ENCODE measurements around the gene TMUB1. TPM values are rescaled to one million over a fixed set of nuclear protein-coding genes. Genes with fewer than 3 reads are reported as not detected.
A peak's percentile ranks its signal among the peaks of the same experiment; 100 is the strongest.

The TMUB1 gene
- 35.5 TPM for total RNA-seq
- long read RNA-seq, transcript TMUB1-201 (3 exons, 1,353 nt), result major isoform, 22 of 35 reads
- long read RNA-seq, transcript TMUB1-203 (2 exons, 1,549 nt), result minor isoform, 5 of 35 reads
- long read RNA-seq, partial matches to known transcripts, result 0 of 35 reads
- long read RNA-seq, other reads (novel, unspliced or antisense), result 5 of 35 reads

- intact Hi-C loops (cut with DNase I), result loop anchor here (2.0 kb wide), 1 partner anchor 24 kb away; the partner anchor contains the start of gene SLC4A2
- peak; percentile 27 for ATAC-seq
Measured at GRCh38 chr7:151083071-151083823, at the start of gene TMUB1. Gene TMUB1 (minus strand): TSS chr7:151083493. CDS start chr7:151082563, 930 bp downstream.

DNA sequence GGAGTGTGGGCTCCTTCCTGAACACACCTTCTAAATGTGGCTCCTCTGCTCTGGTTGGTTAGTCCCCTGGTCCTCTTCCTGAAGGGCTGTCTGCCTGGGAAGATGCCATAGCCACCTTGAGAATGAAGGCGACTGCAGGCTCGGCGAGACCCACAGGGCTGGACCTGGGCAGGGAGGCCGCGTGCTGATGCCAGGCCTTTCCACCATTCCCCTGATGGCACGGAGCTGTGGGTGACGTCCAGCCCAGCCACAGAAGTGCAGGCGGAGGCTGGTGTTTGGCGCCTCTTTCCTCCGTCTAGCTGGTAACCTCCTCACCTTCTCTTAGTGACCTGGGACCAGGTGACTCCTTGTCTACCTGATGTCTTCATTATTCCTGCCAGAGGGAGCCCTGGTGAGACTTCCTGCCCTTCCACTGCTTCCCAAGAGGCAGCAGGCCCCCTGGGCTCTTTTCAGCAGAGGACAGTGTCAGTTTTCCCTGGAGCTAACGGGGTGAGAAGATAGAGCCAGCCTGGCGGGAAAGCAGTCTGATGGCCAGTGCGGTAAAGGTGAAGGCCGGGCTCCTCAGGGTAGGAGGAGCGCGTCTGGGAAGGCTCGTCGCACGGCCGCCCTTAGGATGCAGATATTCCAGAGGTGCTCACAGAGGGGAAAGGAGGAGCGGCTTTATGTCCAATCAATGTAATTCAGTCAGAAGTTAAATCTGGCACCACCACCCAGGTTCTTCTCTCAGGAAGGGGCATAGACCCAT, 49.3 kb upstream of the TMUB1 start:
- ATAC-seq, result no peak
- DNase-seq (ENCODE audit: missing footprints), result peak; percentile 48
- intact Hi-C loops (cut with DNase I), result no loop called here

More at GRCh38 chr7:151083071-151083823, at the start of gene TMUB1:
- peak; percentile 95 for DNase-seq (ENCODE audit: missing footprints)

DNA sequence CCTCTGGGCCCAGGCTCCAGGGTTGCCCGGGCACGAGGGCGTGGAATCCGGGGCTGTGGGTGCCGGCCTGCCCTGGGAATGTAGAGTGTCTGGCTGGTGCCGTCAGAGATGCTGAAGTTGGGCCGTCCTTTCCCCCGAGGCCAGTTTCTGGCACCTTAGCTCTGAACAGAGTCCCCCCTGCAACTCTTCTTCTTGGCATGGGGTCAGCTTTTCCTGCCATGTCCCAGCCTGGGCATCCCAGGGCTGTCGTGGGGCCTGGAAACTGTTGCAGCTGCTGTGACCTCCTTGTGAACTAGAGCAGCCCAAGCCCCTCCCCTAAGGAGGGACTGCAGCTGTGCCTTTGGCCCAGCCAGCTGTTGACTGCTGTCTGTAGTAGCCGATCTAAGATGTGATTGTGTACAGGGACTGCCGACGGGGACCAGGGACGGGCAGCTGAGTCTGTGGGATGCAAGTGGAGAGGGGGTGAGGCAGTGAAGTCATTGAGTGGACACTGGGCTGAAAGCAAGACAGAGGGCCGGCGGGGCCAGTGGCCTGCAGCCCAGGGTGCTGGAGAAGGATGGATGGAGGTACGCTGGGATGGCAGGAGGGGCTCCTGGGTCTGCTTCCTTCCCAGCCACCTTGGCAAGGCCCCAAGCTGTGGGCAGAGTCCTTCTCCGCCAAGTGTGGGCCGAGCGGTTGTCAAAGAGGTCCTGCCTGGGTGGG, 48.5 kb upstream of the TMUB1 start:
- intact Hi-C loops (cut with DNase I), result no loop called here
- ATAC-seq, result peak; percentile 43
- peak; percentile 60 for DNase-seq (ENCODE audit: missing footprints)

GRCh38 chr7:151131224-151131591, 47.9 kb upstream of the TMUB1 start:
- intact Hi-C loops (cut with DNase I), result no loop called here
- ATAC-seq (no peak), DNase-seq (ENCODE audit: missing footprints) (no peak)

GRCh38 chr7:151130741-151131157, 47.5 kb upstream of the TMUB1 start:
- DNase-seq (ENCODE audit: missing footprints) (peak; percentile 55), ATAC-seq (no peak)
- intact Hi-C loops (cut with DNase I), result no loop called here

DNA sequence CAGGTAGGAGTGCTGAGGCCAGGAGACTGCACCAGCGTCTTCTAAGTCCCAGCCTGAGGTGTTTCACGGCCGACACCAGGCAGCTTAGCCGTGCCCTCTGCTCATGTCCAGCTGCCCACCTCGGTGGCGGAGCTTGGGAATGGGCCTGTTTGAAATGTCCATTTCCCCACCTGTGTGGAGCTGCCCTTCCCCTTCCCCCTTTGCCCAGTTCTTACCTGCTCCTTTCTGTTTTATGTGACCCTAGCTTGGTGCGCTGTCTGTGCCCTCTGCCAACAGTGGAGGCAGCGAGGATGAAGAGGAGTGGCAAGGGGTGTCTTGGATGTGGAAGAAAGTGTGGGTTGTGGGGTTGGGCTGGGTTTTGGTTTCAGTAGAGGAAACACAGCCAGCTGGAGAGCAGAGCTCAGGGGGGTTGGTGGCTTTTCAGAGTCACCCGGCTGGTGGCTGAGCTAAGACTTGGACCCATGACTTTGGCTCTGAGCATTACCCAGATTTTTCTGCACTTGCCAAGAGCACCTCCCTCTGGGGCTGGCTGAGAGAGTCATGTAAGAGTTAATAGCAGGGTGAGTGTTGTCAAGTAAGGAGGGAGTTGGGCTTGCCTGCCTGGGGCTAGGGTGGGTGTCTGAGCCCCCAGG, 46.8 kb upstream of the TMUB1 start:
- no peak for ATAC-seq
- DNase-seq (ENCODE audit: missing footprints), result peak; percentile 49
- intact Hi-C loops (cut with DNase I), result no loop called here

GRCh38 chr7:151129117-151129959, 46.0 kb upstream of the TMUB1 start:
- DNase-seq (ENCODE audit: missing footprints), result peak; percentile 39
- intact Hi-C loops (cut with DNase I), result no loop called here
- no peak for ATAC-seq

DNA sequence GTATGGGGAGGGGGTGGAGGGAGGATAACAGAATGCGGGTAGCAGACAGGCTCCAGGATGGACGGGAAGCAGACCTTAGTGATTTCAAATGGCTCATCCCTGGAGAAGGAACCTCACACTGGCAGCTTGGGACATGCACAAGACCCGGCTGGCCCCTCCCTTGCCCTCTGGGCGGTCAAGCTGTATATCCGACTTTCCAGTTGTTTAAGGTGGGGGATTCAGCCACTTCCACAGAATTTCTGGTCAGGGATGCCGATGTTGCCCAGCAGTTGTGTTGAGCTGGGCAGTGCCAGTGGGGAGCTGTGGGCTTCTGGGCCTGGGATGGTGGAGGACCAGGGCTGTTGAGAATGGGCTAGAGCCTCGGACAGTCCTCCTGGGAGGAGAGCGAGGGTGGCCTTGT, 45.4 kb upstream of the TMUB1 start:
- intact Hi-C loops (cut with DNase I), result no loop called here
- no peak for ATAC-seq
- DNase-seq (ENCODE audit: missing footprints), result peak; percentile 27

DNA sequence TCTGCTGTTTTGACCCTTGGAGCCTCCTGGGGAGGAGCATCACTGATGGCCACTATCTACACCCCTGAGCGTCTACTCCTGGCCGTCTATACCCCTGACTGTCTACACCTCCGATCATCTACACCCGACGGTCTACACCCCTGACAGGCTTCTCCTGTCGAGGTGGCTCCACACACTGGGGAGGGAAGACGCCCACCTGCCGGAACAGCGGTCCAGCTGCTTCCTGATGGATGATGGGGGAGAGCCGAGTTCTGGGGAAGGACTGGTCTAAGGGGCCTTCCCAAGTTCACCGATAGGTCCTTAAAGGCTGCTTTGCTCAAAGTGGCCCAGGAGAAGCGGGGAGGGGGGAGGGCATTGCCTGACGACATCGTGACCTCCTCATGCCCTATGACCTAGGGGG, 44.9 kb upstream of the TMUB1 start:
- peak; percentile 6 for DNase-seq (ENCODE audit: missing footprints)
- intact Hi-C loops (cut with DNase I), result no loop called here
- no peak for ATAC-seq

DNA sequence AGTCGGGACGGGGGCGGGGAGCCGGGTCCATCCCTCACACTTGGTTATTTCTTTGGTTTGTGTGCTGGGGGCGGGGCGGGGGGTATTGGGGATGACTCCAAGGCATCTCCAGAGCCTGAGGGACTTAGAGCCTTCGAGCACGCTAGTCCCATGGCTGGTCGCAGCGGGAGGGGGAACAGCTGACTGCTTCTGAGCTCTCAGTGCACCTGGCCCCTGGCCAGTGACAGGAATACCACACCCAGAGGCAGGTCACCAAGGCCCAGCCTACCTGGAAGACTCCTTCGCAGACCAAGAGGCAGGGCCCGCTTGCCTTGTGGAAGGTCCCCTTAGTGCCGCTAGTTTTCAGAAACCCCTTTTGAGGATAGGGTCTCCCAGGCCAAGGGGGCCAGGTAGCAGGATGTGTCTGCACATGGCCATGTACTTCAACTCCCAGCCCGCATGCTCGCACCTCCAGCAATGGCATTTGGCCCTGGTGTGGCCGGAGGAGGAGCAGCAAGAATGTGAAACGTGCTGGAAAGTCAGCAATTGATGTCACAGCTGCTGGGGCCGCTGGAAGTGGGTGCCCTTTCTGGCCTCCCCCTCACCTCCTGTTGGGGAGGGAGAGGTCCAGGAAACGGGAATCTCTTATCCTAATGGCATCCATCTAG, 43.3 kb upstream of the TMUB1 start:
- peak; percentile 42 for DNase-seq (ENCODE audit: missing footprints)
- no peak for ATAC-seq
- intact Hi-C loops (cut with DNase I), result no loop called here

DNA sequence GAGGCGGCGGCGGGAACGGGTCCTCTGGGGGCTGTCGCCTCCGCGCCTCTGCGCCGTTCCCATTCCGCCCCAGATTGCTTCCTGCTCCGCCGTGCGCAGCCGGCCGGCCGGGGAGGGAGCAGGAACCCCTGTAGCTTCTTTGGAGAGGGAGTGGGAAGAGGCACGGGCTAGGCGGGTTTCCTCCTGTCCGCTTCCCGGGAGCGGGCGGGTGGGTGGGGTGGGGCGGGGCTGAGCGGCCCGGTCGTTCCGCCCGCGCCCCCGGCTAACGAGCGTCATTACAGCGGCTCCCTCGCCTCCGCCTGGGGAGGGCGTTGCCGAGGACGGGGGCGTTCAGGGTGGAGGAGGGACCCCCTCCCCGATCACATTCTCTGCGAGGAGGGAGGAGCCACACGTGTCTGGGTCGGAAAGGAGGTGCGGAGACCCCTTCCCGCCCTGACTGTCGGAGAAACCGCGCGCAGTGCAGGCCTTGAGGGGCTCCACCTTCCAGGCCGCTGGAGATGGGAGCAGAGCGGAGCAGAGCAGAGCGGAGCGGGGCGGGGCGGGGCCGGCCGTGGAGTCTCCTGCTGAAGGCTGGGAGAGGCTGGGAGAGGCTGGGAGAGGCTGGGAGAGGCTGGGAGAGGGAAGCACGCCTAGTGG, 42.7 kb upstream of the TMUB1 start:
- intact Hi-C loops (cut with DNase I), result loop anchor here (1.0 to 2.0 kb wide), 2 partner anchors 46 to 115 kb away; no protein-coding TSS in a partner anchor
- DNase-seq (ENCODE audit: missing footprints), result peak; percentile 52
- ATAC-seq, result peak; percentile 6

- intact Hi-C loops (cut with DNase I), result loop anchor here (1.0 to 2.0 kb wide), 2 partner anchors 47 to 115 kb away; no protein-coding TSS in a partner anchor
- DNase-seq (ENCODE audit: missing footprints) (peak; percentile 85), ATAC-seq (peak; percentile 59)
Measured at GRCh38 chr7:151125470-151125845, 42.2 kb upstream of the TMUB1 start.

DNA sequence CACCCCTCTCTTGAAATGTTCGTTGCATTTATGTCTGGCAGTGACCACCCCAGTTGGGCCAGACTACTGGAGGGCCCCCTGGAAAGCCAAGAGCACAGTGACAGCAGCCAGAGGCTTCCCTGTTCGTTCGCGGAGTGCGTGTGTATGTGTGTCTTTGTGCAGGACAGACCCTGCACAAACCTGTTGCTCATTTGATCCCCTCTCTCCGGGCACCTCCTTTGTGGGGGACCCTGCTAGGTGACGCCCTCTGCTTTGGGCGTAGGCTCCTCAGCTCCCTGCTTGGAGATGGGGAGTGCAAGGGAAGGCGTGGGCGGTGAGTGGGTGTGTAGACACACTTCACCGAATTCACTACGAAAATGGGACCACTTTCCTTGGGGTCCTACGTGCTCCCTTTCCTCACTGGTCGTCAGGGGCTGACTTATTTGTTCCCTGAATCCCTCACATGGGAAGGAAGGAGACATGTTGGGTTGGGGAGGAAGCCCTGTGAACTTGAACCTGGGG, 41.7 kb upstream of the TMUB1 start:
- intact Hi-C loops (cut with DNase I), result loop anchor here (1.0 to 2.0 kb wide), 3 partner anchors 43 to 116 kb away; no protein-coding TSS in a partner anchor

GRCh38 chr7:151124481-151124880, 41.2 kb upstream of the TMUB1 start:
- intact Hi-C loops (cut with DNase I), result loop anchor here (1.0 to 2.0 kb wide), 2 partner anchors 44 to 116 kb away; no protein-coding TSS in a partner anchor
- ATAC-seq (no peak), DNase-seq (ENCODE audit: missing footprints) (no peak)

More for the DNA sequence above, 41.7 kb upstream of the TMUB1 start:
- ATAC-seq, result no peak
- DNase-seq (ENCODE audit: missing footprints), result peak; percentile 32

GRCh38 chr7:151123822-151124464, 40.6 kb upstream of the TMUB1 start:
- intact Hi-C loops (cut with DNase I), result loop anchor here (1.0 to 2.0 kb wide), 3 partner anchors 44 to 179 kb away; no protein-coding TSS in a partner anchor
- peak; percentile 78 for ATAC-seq
- peak; percentile 88 for DNase-seq (ENCODE audit: missing footprints)
